Activated T-cell treated with anti-CD3 and anti-CD28 coated beads for 1 hour (primary cell): ENCODE results near the gene GAS6.
"Not testable (repeated sequence)": the region's sequence is repeated elsewhere in the genome, so short reads cannot be mapped to it uniquely, and the experiment has no call there.

Experiments
- DNase-seq: peaks from one replicate; pipeline ENCODE4 v3.0.0-alpha.2; 2020; ENCODE audit warnings: low read depth

GAS6 gene

DNA sequence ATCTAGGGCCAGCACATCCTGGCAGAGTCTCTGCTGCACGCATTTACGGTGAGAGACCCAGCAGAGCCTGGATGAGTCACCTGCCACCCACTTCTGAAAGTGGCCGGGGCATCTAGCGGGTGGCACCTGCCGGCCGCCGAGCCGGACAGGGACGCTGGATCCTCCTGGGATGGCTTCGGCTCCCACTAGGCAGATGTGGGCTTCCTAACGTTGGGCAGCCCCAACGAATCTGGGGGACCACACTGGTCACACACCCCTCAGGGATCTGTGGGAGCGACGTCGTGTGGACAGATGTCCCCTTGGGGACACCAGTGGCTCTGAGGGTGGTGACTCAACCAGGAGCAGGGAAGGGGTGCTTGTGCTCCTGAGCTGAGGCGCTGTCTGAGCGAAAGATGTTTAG, 72.7 kb downstream of the GAS6 start:
- DNase-seq, result no peak

DNA sequence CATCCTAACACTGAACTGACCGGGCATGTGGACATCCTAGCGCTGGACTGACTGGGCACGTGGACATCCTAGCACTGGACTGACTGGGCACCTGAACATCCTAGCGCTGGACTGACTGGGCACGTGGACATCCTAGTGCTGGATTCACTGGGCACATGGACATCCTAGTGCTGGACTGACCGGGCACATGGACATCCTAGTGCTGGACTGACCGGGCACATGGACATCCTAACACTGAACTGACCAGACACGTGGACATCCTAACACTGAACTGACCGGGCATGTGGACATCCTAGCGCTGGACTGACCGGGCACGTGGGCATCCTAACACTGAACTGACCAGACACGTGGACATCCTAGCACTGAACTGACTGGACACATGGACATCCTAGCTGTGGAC, 73.9 kb downstream of the GAS6 start:
- DNase-seq, result not testable (repeated sequence)

DNA sequence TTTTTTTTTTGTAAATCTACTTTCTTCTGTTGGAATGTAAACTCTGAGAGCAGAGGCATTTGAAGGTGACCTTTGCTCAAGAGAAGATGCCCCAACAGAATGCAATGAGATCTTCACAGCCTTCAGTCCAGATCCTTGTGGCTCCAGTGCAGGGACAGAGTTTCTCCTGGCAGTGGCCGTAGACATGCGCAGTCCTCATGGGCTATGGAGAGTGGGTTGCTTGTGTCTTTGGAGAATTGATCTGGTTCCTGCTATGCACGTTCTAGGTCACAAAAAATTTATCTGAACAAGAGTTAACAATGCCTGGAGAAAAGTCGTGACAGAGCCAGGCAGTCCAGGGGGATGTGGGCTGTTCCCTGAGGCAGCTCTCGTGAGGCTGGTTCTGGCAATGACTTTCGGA, 74.7 kb downstream of the GAS6 start:
- DNase-seq, result no peak

DNA sequence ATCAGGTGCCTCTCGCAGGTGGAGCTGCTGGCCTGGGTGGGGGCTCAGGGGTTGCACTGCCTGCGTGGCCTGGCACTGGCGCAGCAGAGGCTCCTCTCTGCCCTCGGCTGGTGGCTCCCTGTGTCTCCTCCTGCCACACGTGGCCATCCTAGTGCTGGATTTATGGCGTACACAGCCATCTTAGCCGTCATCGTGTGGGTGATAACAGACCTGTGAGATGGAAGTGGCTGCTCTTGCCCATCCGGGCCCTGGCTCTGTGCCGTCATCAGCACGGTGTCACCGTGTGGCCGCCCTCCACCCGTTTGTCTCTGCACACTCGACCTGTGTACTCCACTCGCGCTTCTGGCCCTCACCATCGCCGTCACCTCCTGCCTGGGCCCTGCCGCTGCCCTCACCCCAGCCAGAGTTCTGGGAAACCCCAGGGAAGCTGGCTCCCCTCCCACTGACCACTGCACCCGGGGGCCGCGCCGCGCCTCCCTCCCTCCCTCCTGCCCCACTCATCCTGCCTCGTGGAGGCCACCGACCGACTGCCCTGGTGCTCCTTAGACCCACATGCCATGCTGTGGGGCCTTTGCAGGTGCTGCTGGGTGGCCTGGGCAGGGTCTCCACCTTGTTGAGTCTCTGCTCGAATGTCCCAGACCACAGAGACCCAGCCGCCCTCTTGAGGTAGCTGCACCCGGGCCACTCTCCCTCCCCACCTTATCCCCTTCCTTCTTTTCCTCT, 75.3 kb downstream of the GAS6 start:
- DNase-seq, result no peak

DNA sequence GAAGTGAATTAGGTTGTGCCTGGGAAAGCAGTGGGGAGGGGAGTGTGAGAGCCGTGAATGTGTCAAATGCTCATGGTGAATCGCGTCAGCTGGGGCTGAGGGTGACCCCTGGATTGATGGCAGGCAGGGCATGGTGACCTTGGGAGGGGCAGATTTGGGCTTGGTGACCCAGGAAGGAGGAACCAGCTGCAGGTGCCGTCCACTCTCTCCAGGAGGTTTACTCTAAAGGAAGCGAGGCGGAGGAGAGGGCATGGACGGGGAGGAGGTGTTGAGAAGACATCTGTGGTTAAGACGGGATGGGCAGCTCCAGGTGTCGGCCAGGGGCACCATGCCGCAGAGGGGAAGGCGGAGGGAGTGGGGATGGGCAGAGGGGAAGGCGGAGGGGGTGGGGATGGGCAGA, 76.2 kb downstream of the GAS6 start:
- DNase-seq, result no peak

DNA sequence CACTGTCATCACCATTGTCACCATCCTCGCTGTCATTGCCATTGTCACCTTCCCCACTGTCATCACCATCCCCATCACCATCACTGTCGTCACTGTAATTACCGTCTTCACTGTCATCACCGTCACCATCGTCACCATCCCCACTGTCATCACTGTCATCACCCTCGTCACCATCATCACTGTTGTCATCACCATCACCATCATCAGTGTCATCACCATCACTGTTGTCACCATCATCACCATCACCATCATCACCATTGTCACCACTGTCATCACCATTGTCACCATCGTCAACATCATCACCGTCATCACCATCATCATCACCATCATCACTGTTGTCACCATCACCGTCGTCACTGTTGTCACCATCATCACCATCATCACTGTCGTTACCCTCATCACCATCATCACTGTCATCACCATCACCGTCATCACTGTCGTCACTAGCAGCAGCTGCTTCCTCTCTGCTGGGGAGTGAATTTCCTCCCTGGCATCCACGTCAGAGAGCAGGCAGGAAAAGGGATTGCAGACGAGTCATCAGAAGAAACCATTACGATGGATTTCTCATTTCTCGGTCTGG, 77.5 kb downstream of the GAS6 start:
- DNase-seq, result no peak

DNA sequence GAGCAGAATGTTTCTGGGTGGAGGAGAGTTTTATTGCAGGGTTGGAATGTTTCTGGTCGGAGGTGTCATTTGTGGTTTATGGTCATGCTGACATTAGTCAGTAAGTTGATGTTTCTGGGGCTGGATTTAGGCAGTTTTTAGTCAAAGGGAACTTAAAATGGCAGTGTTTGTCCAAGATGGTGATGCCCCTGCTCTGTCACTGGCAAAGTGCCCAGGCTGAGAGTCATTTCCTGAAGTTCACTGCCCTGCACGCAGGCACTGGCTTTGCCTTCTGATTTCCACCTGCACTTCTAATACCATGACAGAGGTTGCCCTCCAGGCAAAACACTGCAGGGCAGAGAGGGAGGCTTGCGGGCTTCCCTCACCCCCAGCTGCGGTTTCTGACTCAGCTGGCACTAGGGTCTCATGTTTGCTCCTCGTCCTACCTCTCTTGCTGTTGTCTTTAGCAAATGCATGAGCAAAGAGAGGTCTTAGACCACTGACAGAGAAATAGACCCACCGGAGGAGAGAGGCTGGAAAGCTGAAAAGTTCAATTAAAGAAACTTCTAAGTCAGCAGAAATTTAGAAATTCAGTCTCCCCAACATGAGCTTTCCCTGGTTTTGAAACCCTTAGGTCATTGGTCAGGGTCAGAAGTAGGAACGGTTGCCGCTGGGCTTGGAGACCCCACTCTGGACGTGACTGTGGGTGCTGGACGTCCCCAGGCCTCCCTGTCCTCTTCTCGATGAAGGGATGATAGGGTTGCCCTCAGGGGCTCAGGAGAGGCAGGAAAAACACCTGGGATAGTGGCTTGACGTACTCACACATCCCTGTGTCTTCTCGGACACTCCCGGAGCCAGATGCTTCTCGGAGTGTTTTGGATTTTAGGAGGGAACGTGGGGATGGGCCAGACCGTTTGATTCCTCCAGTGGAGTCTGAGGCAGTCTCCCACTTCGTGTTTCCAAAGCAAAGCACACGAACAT, 78.5 kb downstream of the GAS6 start:
- no peak for DNase-seq

DNA sequence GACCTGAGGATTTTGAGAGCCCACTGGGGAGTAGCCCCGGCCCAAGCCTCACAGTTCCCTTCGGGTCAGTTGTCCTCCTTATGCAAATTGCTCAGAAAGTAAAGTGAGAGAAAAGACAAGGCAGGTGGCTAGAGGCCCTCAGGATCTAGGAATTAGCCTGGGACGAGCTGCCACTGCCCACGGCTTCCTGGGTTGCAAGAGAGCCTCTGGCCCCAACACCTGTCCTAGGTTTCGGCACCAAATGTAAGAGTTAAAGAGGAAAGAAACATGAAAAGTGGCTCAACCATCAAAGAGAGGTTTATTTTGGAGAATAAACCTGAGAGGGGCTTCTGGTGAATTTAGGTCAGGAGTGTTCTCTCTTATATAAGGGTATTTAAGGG, 79.2 kb downstream of the GAS6 start:
- no peak for DNase-seq

DNA sequence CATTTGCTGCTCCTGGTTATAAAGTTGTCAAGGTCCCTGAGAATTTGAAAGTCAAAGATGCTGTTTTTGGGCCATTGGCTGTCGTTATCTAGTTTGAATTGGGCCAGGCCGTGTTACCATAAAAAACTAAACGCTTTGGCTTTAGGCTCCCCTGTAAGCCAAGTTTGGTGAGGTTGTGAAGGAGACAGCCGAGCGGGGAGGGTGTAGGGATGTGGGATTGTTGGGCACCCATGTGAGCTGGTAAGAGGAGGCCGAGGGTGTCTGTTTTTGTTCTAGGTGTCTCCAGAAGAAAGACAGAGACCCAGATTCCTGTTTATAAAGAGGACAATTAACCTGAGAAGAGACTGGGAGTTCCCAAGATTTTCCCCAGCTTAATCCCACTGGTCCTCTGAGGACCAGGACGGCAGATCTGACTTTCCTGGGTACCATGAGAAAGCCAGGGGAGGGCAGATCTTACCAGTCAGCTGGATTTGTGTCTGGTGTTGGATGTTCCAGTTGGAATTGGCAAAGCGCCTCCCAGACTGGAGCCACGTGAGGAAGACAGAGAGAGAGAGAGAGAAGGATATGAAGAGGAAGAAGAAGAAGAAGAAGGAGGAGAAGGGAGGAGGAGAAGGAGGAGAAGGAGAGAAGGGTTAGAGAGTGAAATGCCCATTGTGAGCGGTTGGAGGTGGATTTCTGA, 79.8 kb downstream of the GAS6 start:
- no peak for DNase-seq

DNA sequence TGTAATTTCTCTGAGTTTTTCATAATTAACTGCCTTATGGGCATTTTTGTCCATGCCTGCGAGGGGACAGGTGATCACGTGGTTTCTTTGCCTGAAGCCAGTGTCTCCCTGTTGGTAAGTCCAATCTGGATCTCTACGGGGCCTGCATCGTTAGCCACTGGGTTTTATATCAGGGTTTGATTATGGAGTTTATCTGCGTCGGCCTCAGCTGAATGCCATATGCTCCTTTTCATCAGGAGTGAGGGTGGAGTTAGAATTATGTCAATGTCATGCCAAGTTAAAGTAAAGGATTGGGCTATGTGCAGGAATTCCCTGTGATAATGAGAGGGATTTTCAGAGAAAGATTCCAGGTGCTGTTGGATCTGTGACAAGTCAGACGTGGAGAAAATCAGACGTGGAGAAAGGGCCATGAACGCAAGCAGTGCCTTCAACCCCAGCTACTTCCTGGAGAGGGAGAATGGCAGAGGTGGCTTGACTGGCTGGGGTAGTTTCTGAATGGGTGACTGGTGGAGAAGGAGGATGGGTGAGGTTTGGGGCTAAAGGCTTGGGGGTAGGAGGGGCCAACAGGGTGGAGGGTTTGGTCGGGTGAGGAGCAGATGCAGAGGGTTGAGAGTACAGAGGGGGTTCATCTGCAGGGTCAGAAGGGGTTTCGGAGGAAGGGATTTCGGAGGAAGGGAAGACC, 80.5 kb downstream of the GAS6 start:
- no peak for DNase-seq

DNA sequence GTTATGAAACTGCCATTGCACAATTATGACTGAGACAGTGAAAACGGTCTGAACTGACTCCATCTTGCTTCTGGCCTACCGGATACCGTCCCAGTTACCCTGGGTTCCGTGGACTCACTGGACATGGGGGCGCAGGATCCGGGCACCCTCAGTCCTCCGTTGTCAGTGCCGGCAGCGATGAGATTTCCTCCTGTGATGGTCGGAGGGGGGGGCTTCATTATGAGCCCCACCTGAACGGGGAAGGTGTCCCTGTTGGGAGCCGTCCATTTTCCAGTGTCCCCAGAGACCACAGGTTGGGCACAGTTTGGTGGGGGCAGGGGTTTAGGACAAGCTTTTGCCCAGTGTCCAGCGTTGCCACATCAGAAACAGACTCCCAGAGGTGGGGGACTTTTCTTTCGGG, 81.4 kb downstream of the GAS6 start:
- DNase-seq, result no peak

DNA sequence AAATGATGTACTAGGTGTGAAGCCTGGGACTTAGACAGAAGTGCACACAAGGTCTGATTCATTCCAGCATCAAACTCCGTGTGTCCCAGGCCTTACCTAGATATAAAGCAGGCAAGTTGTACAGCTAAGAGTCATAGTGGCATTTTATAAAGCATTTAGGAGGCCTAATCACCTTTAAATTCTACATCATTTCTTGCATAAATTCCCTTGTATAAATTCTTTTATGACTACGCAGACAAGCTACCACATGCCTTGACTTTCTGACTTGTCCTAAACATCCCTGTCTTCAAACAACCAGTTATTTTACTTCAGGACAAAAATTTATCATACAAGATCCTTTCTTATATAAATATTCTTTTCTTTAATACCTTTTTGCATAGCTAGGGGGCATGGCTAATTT, 82.3 kb downstream of the GAS6 start:
- no peak for DNase-seq

DNA sequence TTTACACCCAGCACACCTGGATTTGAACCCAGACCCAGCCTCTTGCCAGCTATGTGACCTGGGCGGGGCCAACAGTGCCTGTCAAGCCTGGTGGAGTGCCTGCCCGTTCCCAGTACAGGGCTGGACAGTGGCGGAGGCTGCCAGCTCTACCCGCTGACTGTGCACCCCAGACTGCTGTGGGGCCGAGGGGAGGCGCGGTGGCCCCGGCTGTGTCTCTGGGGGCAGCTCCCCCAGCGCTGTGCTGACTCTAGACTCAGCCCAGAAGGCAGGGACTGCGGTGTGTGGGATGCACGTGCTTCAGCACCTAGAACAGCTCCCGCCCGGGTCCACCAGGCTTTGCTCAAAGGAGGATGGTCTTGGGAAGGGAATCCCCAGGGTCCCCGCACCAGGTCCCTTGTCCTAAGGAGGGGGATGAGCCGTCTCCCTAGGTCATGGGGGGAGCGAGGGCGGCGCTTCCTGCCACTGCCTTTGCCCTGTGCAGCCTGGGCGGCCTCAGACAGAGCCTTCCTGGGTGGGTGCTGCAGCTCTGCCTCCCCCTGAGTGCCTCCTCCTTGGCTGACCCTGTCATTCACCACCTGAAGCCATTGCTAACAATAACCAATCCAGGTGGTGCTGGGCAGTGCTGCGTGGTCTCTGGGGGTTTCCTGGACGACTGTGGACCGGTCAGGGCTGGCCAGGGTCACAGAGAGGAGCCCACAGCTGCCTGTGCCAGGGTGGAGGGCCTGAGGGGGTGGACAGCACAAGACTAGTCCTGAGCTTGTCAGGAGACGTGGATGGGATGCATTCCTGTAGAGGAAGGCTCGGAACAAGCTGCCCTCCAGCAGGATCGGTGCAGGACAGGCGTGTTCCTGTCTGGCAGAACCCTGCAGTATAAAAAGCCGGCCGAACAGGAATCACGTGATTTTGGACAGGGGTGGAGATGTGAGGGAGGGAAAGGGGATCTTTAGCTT, 86.3 kb downstream of the GAS6 start:
- no peak for DNase-seq

DNA sequence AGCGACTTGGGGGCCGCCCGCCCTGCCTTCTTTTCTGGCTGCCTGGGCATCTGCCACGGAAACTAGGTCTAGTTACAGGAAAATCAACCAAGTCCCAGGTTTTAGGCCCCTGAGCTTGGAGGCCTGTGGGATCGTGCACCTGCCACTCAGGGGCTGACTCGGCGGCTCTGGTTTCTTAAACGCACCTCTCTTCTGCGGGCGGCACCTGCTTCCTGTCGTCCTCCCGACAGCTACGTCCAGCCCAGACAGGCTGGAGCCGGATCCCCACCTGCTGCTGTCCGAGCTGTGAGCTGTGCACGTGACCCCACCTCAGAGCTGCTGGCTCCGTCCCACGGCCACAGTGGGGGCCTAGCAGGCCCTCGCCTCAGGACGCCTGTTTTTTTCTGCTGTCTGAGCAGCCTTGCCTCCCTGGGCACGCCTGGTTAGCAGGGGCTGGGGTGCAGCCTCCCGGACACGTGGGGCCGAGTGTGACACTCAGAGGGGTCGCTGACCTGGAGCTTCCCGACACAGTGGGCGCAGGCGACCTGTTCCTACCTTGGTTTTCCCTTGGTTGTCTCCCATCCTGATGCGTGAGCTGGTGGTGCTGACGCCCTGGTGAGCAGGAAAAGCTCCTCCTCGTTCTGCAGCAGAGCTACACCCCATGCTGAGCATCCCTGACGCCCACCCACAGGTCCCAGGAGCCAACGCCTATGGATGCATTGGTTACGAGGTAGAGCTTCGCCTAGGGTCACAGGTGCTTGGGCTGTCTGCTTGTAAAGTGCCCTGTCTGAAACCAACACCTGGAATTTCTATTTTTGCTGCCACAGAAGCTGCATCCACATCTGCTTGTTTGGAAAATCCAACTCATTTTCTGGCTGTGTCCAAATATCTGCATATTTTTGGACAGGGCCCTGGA, 87.4 kb downstream of the GAS6 start:
- no peak for DNase-seq

DNA sequence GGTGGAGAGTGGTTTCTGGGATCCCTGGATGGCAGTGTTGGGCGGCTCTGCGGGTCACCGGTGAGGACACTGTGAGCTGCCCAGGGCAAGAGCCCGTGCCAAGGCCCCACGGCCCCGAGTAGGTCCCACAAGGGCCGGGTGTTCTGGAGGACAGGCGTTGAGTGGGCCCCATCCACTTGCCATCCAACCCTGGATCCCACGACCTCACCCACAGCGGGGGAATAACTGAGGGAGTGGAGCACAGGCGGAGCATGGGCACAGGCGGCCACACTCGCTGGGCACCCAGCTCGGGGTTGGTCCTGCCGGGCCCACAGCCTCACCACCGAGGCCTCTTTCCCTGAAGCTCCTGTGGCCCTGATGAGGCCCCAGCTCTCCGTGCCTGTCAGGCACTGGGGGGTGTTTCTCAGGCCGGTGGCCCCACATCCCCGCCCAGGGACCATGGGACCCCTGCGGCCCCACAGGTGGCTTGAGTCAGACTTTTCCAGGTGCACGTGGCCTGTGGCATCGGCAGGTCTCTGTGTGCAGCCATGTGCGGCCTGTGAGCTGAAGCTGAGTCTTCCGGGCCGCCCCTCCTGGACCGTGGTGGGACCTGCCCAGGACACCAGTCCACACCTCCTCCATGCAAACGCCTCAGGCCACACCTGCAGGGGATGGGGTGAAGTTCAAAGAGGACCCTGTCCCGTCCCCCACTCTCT, 88.3 kb downstream of the GAS6 start:
- no peak for DNase-seq

DNA sequence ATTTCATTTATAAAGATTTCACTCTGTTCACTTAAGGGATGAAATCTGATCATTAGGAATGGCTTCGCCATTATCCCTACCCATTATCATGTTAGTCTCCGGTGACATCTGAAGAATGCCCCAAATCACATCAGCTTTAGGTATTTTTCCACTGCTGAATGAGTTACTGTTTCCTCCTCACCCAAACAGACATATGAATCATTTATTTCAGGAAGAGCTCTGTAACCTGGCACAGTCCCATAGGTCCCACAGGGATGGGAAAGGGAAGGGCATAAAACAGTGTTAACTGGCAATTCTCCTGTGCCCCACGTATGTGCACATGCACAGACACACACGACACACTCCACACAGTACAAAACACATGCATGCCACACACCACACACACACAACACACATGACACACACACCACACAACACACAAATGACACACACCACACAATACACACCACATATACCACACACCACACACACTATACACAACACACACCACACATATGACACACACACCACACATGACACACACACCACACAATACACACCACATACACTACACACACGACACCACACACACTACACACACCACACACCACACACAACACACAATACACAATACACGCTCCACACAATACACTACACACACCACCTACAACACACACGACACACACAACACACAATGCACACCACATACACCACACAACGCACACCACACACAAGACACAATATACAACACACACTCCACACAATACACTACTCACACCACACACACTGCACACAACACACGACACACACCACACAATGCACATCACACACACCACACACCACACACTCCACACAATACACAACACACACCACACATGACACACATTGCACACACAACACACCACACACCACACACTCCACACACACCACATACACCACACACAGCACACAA, 89.4 kb downstream of the GAS6 start:
- DNase-seq, result no peak

DNA sequence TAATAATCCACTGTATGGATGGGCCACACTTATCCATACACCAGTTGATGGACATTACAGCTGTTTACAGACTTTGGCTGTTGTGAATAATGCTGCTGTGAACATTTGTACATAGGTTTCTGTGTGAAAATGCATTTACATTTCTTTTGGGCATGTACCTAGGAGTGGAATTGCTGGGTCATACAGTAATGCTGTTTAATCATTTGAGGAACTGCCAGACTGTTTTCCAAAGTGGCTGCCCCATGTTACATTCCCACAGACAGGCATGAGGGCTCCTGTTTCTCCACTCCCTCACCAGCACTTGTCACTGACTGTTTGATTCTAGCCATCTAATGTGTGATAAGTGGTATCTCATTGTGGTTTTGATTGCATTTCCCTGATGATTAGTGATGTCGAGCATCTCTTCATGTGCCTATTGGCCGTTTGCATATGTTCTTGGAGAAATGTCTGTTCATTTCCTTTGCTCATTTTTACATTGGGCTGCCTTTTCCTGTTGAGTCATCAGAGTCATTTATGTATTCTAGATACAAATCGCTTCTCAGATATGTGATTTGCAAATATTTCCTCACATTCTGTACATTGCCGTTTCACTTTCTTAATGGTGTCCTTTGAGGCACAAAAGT, 92.1 kb downstream of the GAS6 start:
- DNase-seq, result no peak

DNA sequence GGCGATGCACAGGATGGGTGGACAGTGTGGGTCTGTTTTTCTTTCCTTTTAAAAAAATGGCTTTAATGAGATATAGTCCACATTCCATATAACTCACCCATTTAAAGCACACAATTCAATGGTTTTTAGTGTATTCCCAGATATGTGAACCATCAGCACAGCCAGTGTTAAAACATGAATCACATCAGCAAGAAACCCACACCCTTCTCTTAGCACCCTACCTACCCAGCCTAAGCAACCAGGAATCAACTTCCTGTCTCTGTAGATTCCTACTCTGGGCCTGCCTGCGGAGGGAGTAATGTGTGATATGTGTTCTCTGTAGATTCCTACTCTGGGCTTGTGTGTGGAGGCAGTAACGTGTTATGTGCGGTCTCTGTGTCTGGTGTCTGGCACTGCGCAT, 92.9 kb downstream of the GAS6 start:
- DNase-seq, result no peak
